ENCODE results near the gene MMP28.

MMP28 gene

GRCh38 chr17:35740997-35741931 is 54.2 kb downstream of the MMP28 start:
- no peak overlapping the region for H3K4me3 ChIP-seq
- H3K27ac ChIP-seq = no peak overlapping the region
- no peak for TF ChIP-seq EZH2 (IDR thresholded peaks at IDR 0.05)
- no peak for TF ChIP-seq POLR2AphosphoS5 (IDR thresholded peaks at IDR 0.05; ENCODE audit: borderline replicate concordance, low read depth, low read length)
- no peak for TF ChIP-seq FOXP2 (optimal IDR thresholded peaks at IDR 0.05; ENCODE audit: control extremely low read depth, extremely low read length, insufficient read depth)
- no peak for DNase-seq (ENCODE audit: low read depth, low spot score)
- H3K9ac ChIP-seq (ENCODE audit: insufficient read length) = no peak overlapping the region
- no peaks in the 10 kb centered on the region for H3K36me3 ChIP-seq (ENCODE audit: insufficient read depth, low read length)
- no peaks in the 10 kb centered on the region for H3K9me3 ChIP-seq (ENCODE audit: low read depth, low read length)

DNA sequence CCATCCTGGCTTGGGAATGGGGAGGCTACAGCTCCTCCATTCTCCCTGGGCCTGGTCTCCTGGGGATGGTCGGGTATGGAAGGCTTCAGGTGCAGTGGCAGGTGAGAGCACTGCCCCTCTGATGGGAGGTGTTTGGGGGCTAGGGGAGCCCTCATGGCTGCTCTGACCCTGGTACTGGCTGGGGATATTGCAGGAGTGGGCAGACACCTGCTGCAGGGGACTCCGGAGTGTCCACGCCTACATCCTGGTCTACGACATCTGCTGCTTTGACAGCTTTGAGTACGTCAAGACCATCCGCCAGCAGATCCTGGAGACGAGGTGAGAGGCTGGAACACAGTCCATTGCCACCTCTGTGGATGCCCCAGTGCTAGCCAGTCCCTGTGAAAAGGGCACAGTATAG is 55.2 kb downstream of the MMP28 start:
- Histone ChIP-seq H3K27ac (no peak overlapping the region), H3K9ac (ENCODE audit: insufficient read length) (no peak overlapping the region), H3K4me3 (no peak overlapping the region), H3K36me3 (ENCODE audit: insufficient read depth, low read length) (no peaks in the 10 kb centered on the region), H3K9me3 (ENCODE audit: low read depth, low read length) (no peaks in the 10 kb centered on the region)
- DNase-seq (ENCODE audit: low read depth, low spot score) = no peak
- TF ChIP-seq EZH2 (IDR thresholded peaks at IDR 0.05) = no peak
- TF ChIP-seq FOXP2 (optimal IDR thresholded peaks at IDR 0.05; ENCODE audit: control extremely low read depth, extremely low read length, insufficient read depth) = no peak
- TF ChIP-seq POLR2AphosphoS5 (IDR thresholded peaks at IDR 0.05; ENCODE audit: borderline replicate concordance, low read depth, low read length) = no peak

GRCh38 chr17:35738519-35739133 is 56.8 kb downstream of the MMP28 start:
- no peak overlapping the region for H3K27ac ChIP-seq
- TF ChIP-seq POLR2AphosphoS5 (IDR thresholded peaks at IDR 0.05; ENCODE audit: borderline replicate concordance, low read depth, low read length) = no peak
- TF ChIP-seq EZH2 (IDR thresholded peaks at IDR 0.05) = no peak
- TF ChIP-seq FOXP2 (optimal IDR thresholded peaks at IDR 0.05; ENCODE audit: control extremely low read depth, extremely low read length, insufficient read depth) = no peak
- H3K4me3 ChIP-seq = no peak overlapping the region
- H3K9me3 ChIP-seq (ENCODE audit: low read depth, low read length) = no peaks in the 10 kb centered on the region
- H3K9ac ChIP-seq (ENCODE audit: insufficient read length) = no peak overlapping the region
- no peak for DNase-seq (ENCODE audit: low read depth, low spot score)
- no peaks in the 10 kb centered on the region for H3K36me3 ChIP-seq (ENCODE audit: insufficient read depth, low read length)

DNA sequence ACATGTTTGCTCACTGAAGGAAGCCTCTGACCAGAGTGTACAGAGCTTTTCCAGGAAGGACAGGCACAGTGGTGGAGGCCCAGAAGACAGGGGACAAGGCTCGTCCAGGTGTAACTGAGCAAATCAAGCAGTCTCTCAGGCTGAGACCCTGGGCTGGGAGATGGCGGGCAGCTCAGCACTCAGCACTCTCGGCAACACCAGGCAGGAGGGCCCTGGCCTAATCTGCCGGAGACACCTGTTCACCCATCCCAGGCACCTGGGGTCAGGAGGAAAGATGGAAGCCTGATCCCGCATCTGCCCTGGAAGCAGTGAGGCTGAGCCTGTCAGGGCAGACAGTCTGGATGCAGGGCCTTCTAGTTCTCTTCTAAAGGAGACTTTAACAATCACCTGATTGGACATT is 59.2 kb downstream of the MMP28 start:
- Histone ChIP-seq H3K36me3 (ENCODE audit: insufficient read depth, low read length) (no peaks in the 10 kb centered on the region), H3K4me3 (no peak overlapping the region), H3K9me3 (ENCODE audit: low read depth, low read length) (no peaks in the 10 kb centered on the region), H3K27ac (no peak overlapping the region), H3K9ac (ENCODE audit: insufficient read length) (no peak overlapping the region)
- TF ChIP-seq FOXP2 (optimal IDR thresholded peaks at IDR 0.05; ENCODE audit: control extremely low read depth, extremely low read length, insufficient read depth) (no peak), EZH2 (IDR thresholded peaks at IDR 0.05) (no peak), POLR2AphosphoS5 (IDR thresholded peaks at IDR 0.05; ENCODE audit: borderline replicate concordance, low read depth, low read length) (no peak)
- DNase-seq (ENCODE audit: low read depth, low spot score) = no peak

GRCh38 chr17:35735036-35735805 is 60.2 kb downstream of the MMP28 start:
- Histone ChIP-seq H3K9me3 (ENCODE audit: low read depth, low read length) (no peaks in the 10 kb centered on the region), H3K36me3 (ENCODE audit: insufficient read depth, low read length) (no peaks in the 10 kb centered on the region), H3K9ac (ENCODE audit: insufficient read length) (no peak overlapping the region), H3K4me3 (no peak overlapping the region), H3K27ac (no peak overlapping the region)
- no peak for DNase-seq (ENCODE audit: low read depth, low spot score)
- TF ChIP-seq EZH2 (IDR thresholded peaks at IDR 0.05) (no peak), POLR2AphosphoS5 (IDR thresholded peaks at IDR 0.05; ENCODE audit: borderline replicate concordance, low read depth, low read length) (no peak), FOXP2 (optimal IDR thresholded peaks at IDR 0.05; ENCODE audit: control extremely low read depth, extremely low read length, insufficient read depth) (no peak)

DNA sequence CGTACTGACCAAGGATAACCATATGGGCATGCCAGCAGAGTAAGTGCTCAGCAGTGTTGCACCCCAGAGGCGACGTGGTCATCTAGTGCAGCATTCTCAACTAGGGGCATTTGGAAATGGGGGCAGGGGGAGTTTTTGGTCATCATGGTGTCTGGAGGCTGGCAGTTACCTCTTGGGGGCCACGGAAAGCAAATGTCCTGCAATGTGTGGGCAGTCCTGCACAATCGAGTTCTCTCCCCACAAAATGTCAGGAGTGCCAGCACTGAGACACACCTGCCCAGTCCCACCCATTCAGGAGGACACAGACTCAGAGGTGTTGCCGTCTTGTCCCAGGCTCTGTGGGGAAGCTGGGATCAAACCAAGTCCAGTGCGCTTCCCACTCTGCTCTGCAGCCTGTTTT is 61.0 kb downstream of the MMP28 start:
- Histone ChIP-seq H3K36me3 (ENCODE audit: insufficient read depth, low read length) (no peaks in the 10 kb centered on the region), H3K4me3 (no peak overlapping the region), H3K27ac (no peak overlapping the region), H3K9ac (ENCODE audit: insufficient read length) (no peak overlapping the region), H3K9me3 (ENCODE audit: low read depth, low read length) (no peaks in the 10 kb centered on the region)
- TF ChIP-seq FOXP2 (optimal IDR thresholded peaks at IDR 0.05; ENCODE audit: control extremely low read depth, extremely low read length, insufficient read depth) (no peak), POLR2AphosphoS5 (IDR thresholded peaks at IDR 0.05; ENCODE audit: borderline replicate concordance, low read depth, low read length) (no peak), EZH2 (IDR thresholded peaks at IDR 0.05) (no peak)
- DNase-seq (ENCODE audit: low read depth, low spot score) = no peak

DNA sequence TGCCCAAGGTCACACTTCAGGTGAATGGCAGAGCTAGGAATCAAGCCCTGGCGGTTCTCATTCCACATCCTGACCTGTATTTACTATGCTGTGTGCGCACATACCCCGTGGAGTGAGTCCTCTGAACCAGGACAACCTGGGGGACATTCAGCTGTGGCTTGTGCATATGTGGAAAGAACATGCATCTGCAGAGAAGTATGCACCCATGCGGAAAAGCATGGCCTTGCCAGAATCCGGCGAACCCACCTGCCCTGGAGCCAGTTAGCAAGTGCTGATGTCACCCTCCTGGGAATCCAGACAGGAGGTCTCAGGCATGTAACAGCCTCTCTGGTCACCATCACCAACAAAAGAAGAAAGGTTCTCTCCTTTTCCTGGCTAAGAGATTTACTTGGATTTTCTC is 62.1 kb downstream of the MMP28 start:
- TF ChIP-seq EZH2 (IDR thresholded peaks at IDR 0.05) (no peak), FOXP2 (optimal IDR thresholded peaks at IDR 0.05; ENCODE audit: control extremely low read depth, extremely low read length, insufficient read depth) (no peak), POLR2AphosphoS5 (IDR thresholded peaks at IDR 0.05; ENCODE audit: borderline replicate concordance, low read depth, low read length) (no peak)
- Histone ChIP-seq H3K36me3 (ENCODE audit: insufficient read depth, low read length) (no peaks in the 10 kb centered on the region), H3K9me3 (ENCODE audit: low read depth, low read length) (no peaks in the 10 kb centered on the region), H3K4me3 (no peak overlapping the region), H3K9ac (ENCODE audit: insufficient read length) (no peak overlapping the region), H3K27ac (no peak overlapping the region)
- DNase-seq (ENCODE audit: low read depth, low spot score) = no peak

DNA sequence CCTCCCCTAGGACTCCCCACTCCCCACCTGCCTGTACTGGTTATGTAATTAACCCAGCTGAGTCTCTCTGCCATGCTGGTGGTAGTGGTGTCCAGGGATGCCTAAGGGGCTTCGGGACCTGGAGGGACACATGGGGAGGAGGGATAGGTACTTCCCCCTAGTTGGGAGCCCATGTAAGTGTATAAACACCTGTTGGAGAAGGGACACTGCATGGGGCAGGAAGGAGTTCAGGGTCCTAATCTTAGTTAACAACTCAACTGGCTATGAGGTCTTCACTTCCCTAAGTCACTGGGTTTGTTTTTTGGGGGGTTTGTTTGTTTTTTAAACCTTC is 62.7 kb downstream of the MMP28 start:
- H3K9ac ChIP-seq (ENCODE audit: insufficient read length) = no peak overlapping the region

More for the DNA sequence above, 62.7 kb downstream of the MMP28 start:
- Histone ChIP-seq H3K36me3 (ENCODE audit: insufficient read depth, low read length) (no peaks in the 10 kb centered on the region), H3K27ac (no peak overlapping the region), H3K4me3 (no peak overlapping the region), H3K9me3 (ENCODE audit: low read depth, low read length) (no peaks in the 10 kb centered on the region)
- no peak for TF ChIP-seq FOXP2 (optimal IDR thresholded peaks at IDR 0.05; ENCODE audit: control extremely low read depth, extremely low read length, insufficient read depth)
- TF ChIP-seq POLR2AphosphoS5 (IDR thresholded peaks at IDR 0.05; ENCODE audit: borderline replicate concordance, low read depth, low read length) = no peak
- TF ChIP-seq EZH2 (IDR thresholded peaks at IDR 0.05) = no peak
- DNase-seq (ENCODE audit: low read depth, low spot score) = no peak
